GM12891 (cell line): Measurements from ENCODE around the gene CCDC182.

ENCODE experiments used
- DNase-seq: peaks from one replicate; pipeline ENCODE4 v3.0.0; 2011; ENCODE audit warnings: low spot score; ENCODE audit not compliant: insufficient read length
- FAIRE-seq: peaks from 2 replicates; lab custom pipeline; 2011; peaks lifted over from hg19 to GRCh38; lab: Jason Lieb, UNC
- PAX5 ChIP-seq: IDR thresholded peaks from 2 replicates; pipeline ENCODE4 v1.6.1; 2011; ENCODE audit warnings: low read length, moderate library complexity, mild to moderate bottlenecking; ENCODE audit not compliant: insufficient read depth, severe bottlenecking
- POLR2A ChIP-seq: IDR thresholded peaks from 2 replicates; pipeline ENCODE4 v1.6.1; 2011; ENCODE audit warnings: low read depth, low read length, control low read depth
- POLR2AphosphoS5 ChIP-seq: IDR thresholded peaks from 2 replicates; pipeline ENCODE4 v1.6.1; 2011; ENCODE audit warnings: low read depth, low read length, control low read depth
- POU2F2 ChIP-seq: IDR thresholded peaks from 2 replicates; pipeline ENCODE4 v1.6.1; 2011; ENCODE audit warnings: low read depth, mild to moderate bottlenecking, control low read depth, low read length, moderate library complexity
- SPI1 ChIP-seq: IDR thresholded peaks from 2 replicates; pipeline ENCODE4 v1.6.1; 2011; ENCODE audit warnings: low read depth, low read length, control low read depth
- TAF1 ChIP-seq: IDR thresholded peaks from 2 replicates; pipeline ENCODE4 v1.6.1; 2011; ENCODE audit warnings: low read depth, low read length, control low read depth

Gene CCDC182

GRCh38 chr17:57723427-57724025, 21.6 kb downstream of the CCDC182 start:
- TF ChIP-seq TAF1 = no peak
- no peak for TF ChIP-seq POLR2A
- no peak for TF ChIP-seq POLR2AphosphoS5
- no peak for TF ChIP-seq POU2F2
- no peak for TF ChIP-seq SPI1
- TF ChIP-seq PAX5 = no peak
- DNase-seq = no peak
- FAIRE-seq = no peak

GRCh38 chr17:57722704-57723043, 22.4 kb downstream of the CCDC182 start:
- FAIRE-seq (no peak), DNase-seq (no peak)
- no peak for TF ChIP-seq POU2F2
- no peak for TF ChIP-seq PAX5
- no peak for TF ChIP-seq TAF1
- no peak for TF ChIP-seq POLR2AphosphoS5
- TF ChIP-seq POLR2A = no peak
- no peak for TF ChIP-seq SPI1

GRCh38 chr17:57721967-57722703, 23.0 kb downstream of the CCDC182 start:
- FAIRE-seq = no peak

GRCh38 chr17:57720386-57721035, 24.6 kb downstream of the CCDC182 start:
- FAIRE-seq (no peak), DNase-seq (no peak)
- TF ChIP-seq POU2F2 (no peak), POLR2A (no peak), PAX5 (no peak), SPI1 (no peak), TAF1 (no peak), POLR2AphosphoS5 (no peak)

More at GRCh38 chr17:57721967-57722703, 23.0 kb downstream of the CCDC182 start:
- DNase-seq = no peak
- TF ChIP-seq POU2F2 = no peak
- TF ChIP-seq POLR2A = no peak
- no peak for TF ChIP-seq TAF1
- no peak for TF ChIP-seq PAX5
- no peak for TF ChIP-seq SPI1

- no peak for FAIRE-seq
- DNase-seq = no peak
- TF ChIP-seq POLR2AphosphoS5 (no peak), SPI1 (no peak), TAF1 (no peak), POU2F2 (no peak), PAX5 (no peak), POLR2A (no peak)
Measured at GRCh38 chr17:57718878-57719277, 26.2 kb downstream of the CCDC182 start.

GRCh38 chr17:57715981-57716380, 29.1 kb downstream of the CCDC182 start:
- FAIRE-seq = no peak
- TF ChIP-seq POLR2A = no peak
- TF ChIP-seq POU2F2 = no peak
- TF ChIP-seq PAX5 = no peak
- TF ChIP-seq SPI1 = no peak
- no peak for TF ChIP-seq TAF1
- TF ChIP-seq POLR2AphosphoS5 = no peak
- no peak for DNase-seq

GRCh38 chr17:57714665-57715180, 30.4 kb downstream of the CCDC182 start:
- DNase-seq (no peak), FAIRE-seq (no peak)
- TF ChIP-seq POLR2AphosphoS5 = no peak
- TF ChIP-seq POLR2A = no peak
- no peak for TF ChIP-seq PAX5
- no peak for TF ChIP-seq SPI1
- no peak for TF ChIP-seq POU2F2
- TF ChIP-seq TAF1 = no peak

- DNase-seq (no peak), FAIRE-seq (no peak)
- TF ChIP-seq POLR2A = no peak
- no peak for TF ChIP-seq POU2F2
- TF ChIP-seq POLR2AphosphoS5 = no peak
- TF ChIP-seq SPI1 = no peak
- TF ChIP-seq PAX5 = no peak
- no peak for TF ChIP-seq TAF1
Measured at GRCh38 chr17:57713140-57713539, 32.0 kb downstream of the CCDC182 start.

- FAIRE-seq = no peak
- DNase-seq = no peak
- TF ChIP-seq POLR2A (no peak), PAX5 (no peak), POU2F2 (no peak), POLR2AphosphoS5 (no peak), SPI1 (no peak), TAF1 (no peak)
Measured at GRCh38 chr17:57708410-57708809, 36.7 kb downstream of the CCDC182 start.

- FAIRE-seq (no peak), DNase-seq (no peak)
- TF ChIP-seq TAF1 (no peak), SPI1 (no peak), POLR2A (no peak), POLR2AphosphoS5 (no peak), PAX5 (no peak), POU2F2 (no peak)
Measured at GRCh38 chr17:57707892-57708291, 37.2 kb downstream of the CCDC182 start.
